CD4-positive, alpha-beta T cell treated with Interleukin-10 for 1 hour (primary cell): Measurements from ENCODE around the gene ADRA1B.
"Not testable (repeated sequence)": the region's sequence is repeated elsewhere in the genome, so short reads cannot be mapped to it uniquely, and the experiment has no call there.

ENCODE experiments used
- DNase-seq: peaks from one replicate; pipeline ENCODE4 v3.0.0-alpha.2; 2020

Gene ADRA1B

GRCh38 chr5:159933531-159934485 lies 17.5 kb downstream of the ADRA1B start:
- peak; percentile 3 for DNase-seq

- no peak for DNase-seq
These were observed 19.7 kb downstream of the ADRA1B start for GRCh38 chr5:159935946-159936345.

GRCh38 chr5:159936686-159937329 lies 20.5 kb downstream of the ADRA1B start:
- DNase-seq = no peak

GRCh38 chr5:159937580-159937979 lies 21.3 kb downstream of the ADRA1B start:
- DNase-seq = no peak

- DNase-seq = no peak
These were observed 27.0 kb downstream of the ADRA1B start for GRCh38 chr5:159943326-159943725.

GRCh38 chr5:159944056-159944600 lies 27.8 kb downstream of the ADRA1B start:
- no peak for DNase-seq

GRCh38 chr5:159945359-159945758 lies 29.1 kb downstream of the ADRA1B start:
- no peak for DNase-seq

GRCh38 chr5:159947708-159948358 lies 31.6 kb downstream of the ADRA1B start:
- DNase-seq = no peak

GRCh38 chr5:159951387-159951786 lies 35.1 kb downstream of the ADRA1B start:
- no peak for DNase-seq

- DNase-seq = no peak
These were observed 35.6 kb downstream of the ADRA1B start for GRCh38 chr5:159951834-159952233.

- no peak for DNase-seq
These were observed 37.3 kb downstream of the ADRA1B start for GRCh38 chr5:159953609-159954008.

GRCh38 chr5:159955056-159955624 lies 38.9 kb downstream of the ADRA1B start:
- DNase-seq = no peak

GRCh38 chr5:159956074-159956473 lies 39.8 kb downstream of the ADRA1B start:
- no peak for DNase-seq

GRCh38 chr5:159961176-159962160 lies 45.2 kb downstream of the ADRA1B start:
- DNase-seq = no peak

GRCh38 chr5:159962214-159962613 lies 45.9 kb downstream of the ADRA1B start:
- DNase-seq = no peak

GRCh38 chr5:159963935-159964334 lies 47.7 kb downstream of the ADRA1B start:
- DNase-seq = no peak

GRCh38 chr5:159965031-159965837 lies 49.0 kb downstream of the ADRA1B start:
- DNase-seq = peak; percentile 8

- not testable (repeated sequence) for DNase-seq
These were observed 49.5 kb downstream of the ADRA1B start for GRCh38 chr5:159965838-159966128.

- no peak for DNase-seq
These were observed 53.7 kb downstream of the ADRA1B start for GRCh38 chr5:159969966-159970365.

GRCh38 chr5:159971038-159971437 lies 54.8 kb downstream of the ADRA1B start:
- no peak for DNase-seq

GRCh38 chr5:159971514-159971913 lies 55.2 kb downstream of the ADRA1B start:
- DNase-seq = no peak
